Gastrocnemius medialis (tissue), 4 donors: Measurements from ENCODE around the gene TSNAX. TPM values are rescaled to one million over a fixed set of nuclear protein-coding genes. Genes with fewer than 3 reads are reported as not detected.

Experiments
- ATAC-seq, 2 donors: fragments of 150-250 bp; one replicate each; pipeline ENCODE4 v1.9.1; 2016
- DNase-seq, 2 donors: peaks; one replicate each; pipeline ENCODE4 v3.0.0-alpha.2; 2019
- H3K27ac ChIP-seq, 4 donors: fragments of 200-600 bp; sonication (generic); 1 replicate in 1 of 4; 2 replicates in 3 of 4; pipeline ENCODE4 v1.5.1; 2016 to 2018; ENCODE audit warnings: mild to moderate bottlenecking in 2 of 4, moderate library complexity in 1 of 4
- H3K27me3 ChIP-seq, 3 donors: fragments of 200-600 bp; sonication (generic) in 2 of 3; 1 replicate in 1 of 3; 2 replicates in 2 of 3; pipeline versions ENCODE4 v1.5.1 to v1.6.0; 2016 to 2019; ENCODE audit warnings: mild to moderate bottlenecking in 1 of 3, moderate library complexity in 1 of 3
- H3K36me3 ChIP-seq, 2 donors: fragments of 200-600 bp; sonication (generic) in 1 of 2; one replicate each; pipeline ENCODE4 v1.5.1; 2017 to 2018
- H3K4me1 ChIP-seq, 2 donors: fragments of 200-600 bp; sonication (generic) in 1 of 2; one replicate each; pipeline ENCODE4 v1.5.1; 2016 to 2017; ENCODE audit warnings: mild to moderate bottlenecking in 2 of 2
- H3K4me3 ChIP-seq, 4 donors: fragments of 200-600 bp; sonication (generic) in 3 of 4; 1 replicate in 1 of 4; 2 replicates in 3 of 4; pipeline ENCODE4 v1.5.1; 2016 to 2019; ENCODE audit warnings: mild to moderate bottlenecking in 2 of 4
- H3K9me3 ChIP-seq, 3 donors: fragments of 200-600 bp; sonication (generic) in 2 of 3; 1 replicate in 1 of 3; 2 replicates in 2 of 3; pipeline ENCODE4 v1.5.1; 2016 to 2019
- POLR2A ChIP-seq, 2 donors: fragments of 450-650 bp; IDR thresholded peaks; one replicate each; pipeline ENCODE4 v1.6.1; 2017; ENCODE audit warnings: antibody characterized with exemption in 2 of 2, mild to moderate bottlenecking in 2 of 2, moderate library complexity in 2 of 2
- in situ Hi-C, 4 donors: fragments of 200-750 bp; cut with MboI; loops; one replicate each; pipeline versions ENCODE4 v1.15.0 to v1.8.0; 2017; ENCODE audit warnings: low sequenced_read_pairs in 4 of 4
- intact Hi-C: fragments of 100-400 bp; cut with DNase I; formaldehyde crosslinking; loops from one replicate; pipeline ENCODE4 v1.15.1; 2023; ENCODE audit warnings: low total_unique reads
- total RNA-seq, 4 donors: library from RNA; depleted of rRNA; stranded (reverse); fragments of >200 nt; gene quantifications; one replicate each; pipeline versions ENCODE4 v1.1.0 to v1.2.3, GENCODE V29; 2016
- TF ChIP-seq, protein P1 (sequence below), 5 experiments: fragments of 450-650 bp in 3 of 5; fragments of 200-600 bp in 2 of 5; sonication (generic) in 2 of 5; IDR thresholded peaks in 4 of 5; conservative IDR thresholded peaks in 1 of 5; 1 replicate in 4 of 5; 2 replicates in 1 of 5; pipeline ENCODE4 v1.5.1; 2016 to 2019; ENCODE audit warnings: antibody characterized with exemption in 5 of 5, mild to moderate bottlenecking in 3 of 5, moderate library complexity in 3 of 5

TSNAX gene
- total RNA-seq, 4 donors from 2014 or later: 47.8 to 84.2 (median 77.8) TPM

DNA sequence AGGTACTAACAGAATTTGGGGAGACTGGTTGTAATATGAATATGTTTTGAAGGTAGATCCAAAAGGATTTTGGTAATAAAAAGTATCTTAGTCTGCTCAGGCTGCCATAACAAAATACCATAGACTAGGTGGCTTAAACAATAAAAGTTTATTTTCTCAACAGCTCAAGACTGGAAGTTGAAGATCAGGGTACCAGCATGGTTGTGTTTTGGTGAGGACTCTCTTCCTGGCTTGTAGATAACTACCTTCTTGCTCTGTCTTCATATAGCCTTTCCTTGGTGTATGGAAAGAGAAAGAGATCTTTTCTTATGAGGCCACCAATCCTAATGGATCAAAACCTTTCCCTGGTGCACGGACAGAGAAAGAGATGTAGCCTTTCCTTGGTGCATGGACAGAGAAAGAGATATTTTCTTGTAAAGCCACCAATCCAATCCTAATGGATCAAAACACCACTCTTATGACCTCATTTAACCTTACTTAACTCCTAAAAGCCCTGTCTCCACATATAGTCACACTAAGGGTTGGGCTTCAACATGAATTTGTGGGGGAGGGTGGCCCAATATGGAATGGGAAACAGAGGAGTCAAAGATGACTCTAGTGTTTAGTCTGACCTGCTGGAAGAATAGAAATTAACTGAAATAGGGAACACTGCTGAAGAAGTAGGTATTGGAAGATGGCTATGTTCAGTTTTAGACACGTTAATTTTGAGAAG, 5.4 kb upstream of the TSNAX start:
- Histone ChIP-seq H3K27ac (no peak overlapping the region), H3K9me3 (no peaks in the 10 kb centered on the region), H3K4me1 (peaks cover 7 to 9% of the 10 kb centered on the region in 2 donors), H3K27me3 (no peaks in the 10 kb centered on the region), H3K4me3 (no peak overlapping the region), H3K36me3 (no peaks in the 10 kb centered on the region)
- ATAC-seq (no peak), DNase-seq (no peak)
- intact Hi-C loops: no loop called here
- TF ChIP-seq POLR2A (IDR thresholded peaks at IDR 0.05): no peak
- TF ChIP-seq, protein P1, sequence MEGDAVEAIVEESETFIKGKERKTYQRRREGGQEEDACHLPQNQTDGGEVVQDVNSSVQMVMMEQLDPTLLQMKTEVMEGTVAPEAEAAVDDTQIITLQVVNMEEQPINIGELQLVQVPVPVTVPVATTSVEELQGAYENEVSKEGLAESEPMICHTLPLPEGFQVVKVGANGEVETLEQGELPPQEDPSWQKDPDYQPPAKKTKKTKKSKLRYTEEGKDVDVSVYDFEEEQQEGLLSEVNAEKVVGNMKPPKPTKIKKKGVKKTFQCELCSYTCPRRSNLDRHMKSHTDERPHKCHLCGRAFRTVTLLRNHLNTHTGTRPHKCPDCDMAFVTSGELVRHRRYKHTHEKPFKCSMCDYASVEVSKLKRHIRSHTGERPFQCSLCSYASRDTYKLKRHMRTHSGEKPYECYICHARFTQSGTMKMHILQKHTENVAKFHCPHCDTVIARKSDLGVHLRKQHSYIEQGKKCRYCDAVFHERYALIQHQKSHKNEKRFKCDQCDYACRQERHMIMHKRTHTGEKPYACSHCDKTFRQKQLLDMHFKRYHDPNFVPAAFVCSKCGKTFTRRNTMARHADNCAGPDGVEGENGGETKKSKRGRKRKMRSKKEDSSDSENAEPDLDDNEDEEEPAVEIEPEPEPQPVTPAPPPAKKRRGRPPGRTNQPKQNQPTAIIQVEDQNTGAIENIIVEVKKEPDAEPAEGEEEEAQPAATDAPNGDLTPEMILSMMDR (IDR thresholded peaks at IDR 0.05 in 4 of 5, conservative IDR thresholded peaks at IDR 0.05 in 1 of 5): no peak
- in situ Hi-C loops: loop anchor here in 1 of 4 donors (10.0 kb wide), 1 partner anchor 98 kb away; the partner anchor contains the start of gene EGLN1

GRCh38 chr1:231523816-231524215, 4.7 kb upstream of the TSNAX start:
- TF ChIP-seq POLR2A (IDR thresholded peaks at IDR 0.05): no peak
- TF ChIP-seq, protein P1 (IDR thresholded peaks at IDR 0.05 in 4 of 5, conservative IDR thresholded peaks at IDR 0.05 in 1 of 5): no peak
- Histone ChIP-seq H3K27me3 (no peaks in the 10 kb centered on the region), H3K9me3 (no peaks in the 10 kb centered on the region), H3K27ac (no peak overlapping the region), H3K36me3 (no peaks in the 10 kb centered on the region), H3K4me3 (no peak overlapping the region), H3K4me1 (peaks cover 7 to 9% of the 10 kb centered on the region in 2 donors)
- no peak for ATAC-seq
- intact Hi-C loops: no loop called here
- no peak for DNase-seq
- in situ Hi-C loops: loop anchor here in 1 of 4 donors (10.0 kb wide), 1 partner anchor 99 kb away; the partner anchor contains the start of gene EGLN1

- no peak for TF ChIP-seq POLR2A (IDR thresholded peaks at IDR 0.05)
- TF ChIP-seq, protein P1 (IDR thresholded peaks at IDR 0.05 in 4 of 5, conservative IDR thresholded peaks at IDR 0.05 in 1 of 5): no peak
- H3K4me1 ChIP-seq: peaks cover 18 to 33% of the 10 kb centered on the region in 2 donors
- H3K27me3 ChIP-seq: no peaks in the 10 kb centered on the region
- no peaks in the 10 kb centered on the region for H3K9me3 ChIP-seq
- no peak for ATAC-seq
- in situ Hi-C loops: loop anchor here in 1 of 4 donors (10.0 kb wide), 1 partner anchor 102 kb away; the partner anchor contains the start of gene EGLN1
- no peak overlapping the region for H3K27ac ChIP-seq
- H3K36me3 ChIP-seq: peaks cover 0 to 15% of the 10 kb centered on the region in 2 donors
- H3K4me3 ChIP-seq: no peak overlapping the region
- DNase-seq: no peak
- intact Hi-C loops: no loop called here
Measured at GRCh38 chr1:231526536-231526935, 1.9 kb upstream of the TSNAX start.

GRCh38 chr1:231527586-231528171, 790 bp upstream of the TSNAX start:
- peak in 1 of 2 donors; percentile 3 for ATAC-seq
- Histone ChIP-seq H3K27me3 (no peaks in the 10 kb centered on the region), H3K27ac (peak overlapping the region; percentile 94 to 99 (median 96)), H3K36me3 (peaks cover 0 to 18% of the 10 kb centered on the region in 2 donors), H3K9me3 (no peaks in the 10 kb centered on the region), H3K4me3 (peak overlapping the region; percentile 70 to 93 (median 80)), H3K4me1 (peaks cover 18 to 42% of the 10 kb centered on the region in 2 donors)
- in situ Hi-C loops (loop anchor here in 1 of 4 donors (10.0 kb wide), 1 partner anchor 103 kb away; the partner anchor contains the start of gene EGLN1), intact Hi-C loops (loop anchor here (1.0 to 2.0 kb wide), 3 partner anchors 26 to 169 kb away; partner anchors contain the start of gene EGLN1)
- TF ChIP-seq, protein P1 (IDR thresholded peaks at IDR 0.05 in 4 of 5, conservative IDR thresholded peaks at IDR 0.05 in 1 of 5): no peak
- no peak for TF ChIP-seq POLR2A (IDR thresholded peaks at IDR 0.05)
- DNase-seq: no peak
